PC-3 (cell line): ENCODE measurements around the gene WDR1. TPM values are rescaled to one million over a fixed set of nuclear protein-coding genes. Genes with fewer than 3 reads are reported as not detected.

Source experiments
- ATAC-seq: fragments of 200-7000 bp; cut with Tn5 transposase; 2 replicates; pipeline ENCODE4 v1.9.1; 2020; ENCODE audit warnings: mild to moderate bottlenecking, moderate library complexity
- BruUV-seq: library from RNA; stranded (reverse); fragments of 400-500 nt; replicated peaks from 2 replicates; lab custom pipeline; 2021; lab: Mats Ljungman, UMichigan
- CTCF ChIA-PET: fragments of 300-600 bp; sonication (Branson Sonifier 250); formaldehyde crosslinking; loops from one replicate; lab custom pipeline; 2022; ENCODE audit warnings: antibody characterized with exemption; lab: Charles Lee
- POLR2A ChIA-PET: fragments of 300-600 bp; sonication (Branson Sonifier 250); formaldehyde crosslinking; loops from one replicate; lab custom pipeline; 2022; ENCODE audit warnings: antibody characterized with exemption; ENCODE audit not compliant: unreplicated experiment; lab: Charles Lee
- DNase-seq: peaks from one replicate; pipeline ENCODE4 v3.0.0-alpha.2; 2015
- H2AFZ ChIP-seq: fragments of 300-600 bp; sonication (generic); 2 replicates; pipeline ENCODE4 v1.6.0; 2016; ENCODE audit warnings: antibody characterized with exemption, low read length
- H3F3A ChIP-seq: fragments of 300-600 bp; sonication (generic); one replicate; pipeline ENCODE4 v1.6.0; 2017; ENCODE audit warnings: antibody characterized with exemption, low read length, control low read depth, mild to moderate bottlenecking; ENCODE audit not compliant: unreplicated experiment
- H3K27ac ChIP-seq: fragments of 300-600 bp; sonication (generic); 2 replicates; pipeline ENCODE4 v1.5.1; 2016; ENCODE audit warnings: mild to moderate bottlenecking, low read length
- H3K27me3 ChIP-seq: fragments of 300-600 bp; sonication (generic); 2 replicates; pipeline ENCODE4 v1.6.1; 2016; ENCODE audit warnings: low read length, mixed read lengths
- H3K36me3 ChIP-seq: fragments of 300-600 bp; sonication (generic); 2 replicates; pipeline ENCODE4 v1.6.1; 2016; ENCODE audit warnings: low read depth, mixed run types, low read length, mixed read lengths
- H3K4me1 ChIP-seq: fragments of 300-600 bp; sonication (generic); 2 replicates; pipeline ENCODE4 v1.5.1; 2016; ENCODE audit warnings: low read length; ENCODE audit not compliant: insufficient read depth
- H3K4me2 ChIP-seq: fragments of 300-600 bp; sonication (generic); 2 replicates; pipeline ENCODE4 v1.6.0; 2016; ENCODE audit warnings: low read length
- H3K4me3 ChIP-seq: fragments of 300-600 bp; sonication (generic); 2 replicates; pipeline ENCODE4 v1.5.1; 2016; ENCODE audit warnings: mild to moderate bottlenecking, low read length, mixed read lengths
- H3K79me2 ChIP-seq: fragments of 300-600 bp; sonication (generic); 2 replicates; pipeline ENCODE4 v1.6.1; 2017; ENCODE audit warnings: low read length, mixed read lengths
- H3K9ac ChIP-seq: fragments of 300-600 bp; sonication (generic); 2 replicates; pipeline ENCODE4 v1.6.0; 2016; ENCODE audit warnings: mild to moderate bottlenecking, low read length
- H3K9me2 ChIP-seq: fragments of 300-600 bp; sonication (generic); replicated peaks from 2 replicates; pipeline ENCODE4 v1.6.1; 2016; ENCODE audit warnings: mixed run types, low read length, mixed read lengths
- H3K9me3 ChIP-seq: fragments of 300-600 bp; sonication (generic); 2 replicates; pipeline ENCODE4 v1.6.1; 2016; ENCODE audit warnings: low read length, mixed read lengths
- H4K20me1 ChIP-seq: fragments of 300-600 bp; sonication (generic); 2 replicates; pipeline ENCODE4 v1.6.1; 2016; ENCODE audit warnings: low read length, mixed read lengths
- CTCF ChIP-seq: fragments of 300-600 bp; sonication (generic); conservative IDR thresholded peaks from 2 replicates; pipeline ENCODE4 v1.5.1; 2017; ENCODE audit warnings: antibody characterized with exemption, low read depth, mild to moderate bottlenecking, low read length
- EZH2 ChIP-seq: fragments of 300-600 bp; sonication (generic); IDR thresholded peaks from one replicate; pipeline ENCODE4 v1.6.1; 2017; ENCODE audit warnings: antibody characterized with exemption, mild to moderate bottlenecking, low read length; ENCODE audit not compliant: unreplicated experiment
- EZH2phosphoT487 ChIP-seq: fragments of 300-600 bp; sonication (generic); IDR thresholded peaks from 2 replicates; pipeline ENCODE4 v1.6.1; 2018; ENCODE audit warnings: mild to moderate bottlenecking, antibody characterized with exemption, low read length, borderline replicate concordance
- intact Hi-C: fragments of 100-400 bp; cut with micrococcal nuclease; formaldehyde crosslinking; loops from 2 replicates; pipeline ENCODE4 v1.9.0; 2023
- total RNA-seq: library from RNA; depleted of rRNA; stranded (reverse); fragments of >200 nt; gene quantifications from 2 replicates; pipeline ENCODE4 v1.2.3, GENCODE V29; 2014

Gene WDR1
- total RNA-seq, 1 experiment from 2014 or later: 150 TPM

DNA sequence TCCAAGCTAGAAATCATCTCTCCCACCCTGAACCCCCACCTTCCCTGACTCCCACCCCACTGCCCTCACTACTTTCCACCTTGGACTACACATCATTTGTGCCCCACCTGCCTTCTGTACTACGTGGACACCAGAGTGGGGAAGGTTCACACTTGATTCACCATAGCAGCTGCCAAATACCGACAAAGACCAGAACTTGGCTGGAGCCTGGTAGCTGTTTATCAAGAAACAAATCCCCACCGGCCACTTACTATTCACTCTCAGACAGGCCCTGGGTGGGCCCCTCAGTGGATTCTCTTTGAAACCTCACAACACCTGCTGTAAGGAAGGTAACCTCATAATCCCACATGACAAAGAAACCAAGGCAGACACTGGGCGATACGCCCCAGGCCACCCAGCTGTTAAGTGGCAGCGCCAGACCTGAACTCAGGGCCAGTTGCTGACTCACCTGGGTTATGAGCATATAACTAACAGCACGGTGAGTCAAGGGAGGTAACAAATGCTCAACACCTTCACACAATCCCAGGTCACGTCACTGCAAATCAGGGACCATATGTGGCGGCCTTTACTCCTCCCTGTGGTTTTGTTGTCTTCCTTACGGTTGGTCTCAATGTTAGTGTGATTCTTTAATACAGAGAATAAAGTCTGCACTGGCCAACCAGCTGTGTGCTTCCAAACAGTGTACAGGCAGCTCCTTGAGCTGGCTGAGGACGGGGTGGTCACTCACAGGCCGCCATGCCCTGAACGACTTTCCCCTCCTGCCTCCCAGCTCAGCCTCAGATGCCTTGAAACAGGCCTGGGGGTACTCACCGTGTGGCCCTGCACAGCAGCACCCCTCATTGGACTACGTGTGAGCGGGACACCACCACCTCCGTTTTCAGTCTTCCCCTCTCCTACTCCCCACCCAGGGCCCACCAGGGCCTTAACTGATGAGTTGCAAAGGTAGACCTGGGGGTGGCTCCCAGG is 7.5 kb downstream of the WDR1 start:
- peaks cover 96% of the 10 kb centered on the region for H3K79me2 ChIP-seq
- H3K27ac ChIP-seq: peak overlapping the region; percentile 46
- peaks cover 26% of the 10 kb centered on the region for H3K36me3 ChIP-seq
- no peak overlapping the region for H2AFZ ChIP-seq
- peaks cover 19% of the 10 kb centered on the region for H4K20me1 ChIP-seq
- no peak for TF ChIP-seq EZH2phosphoT487
- no peak for TF ChIP-seq CTCF
- TF ChIP-seq EZH2: no peak
- BruUV-seq: no TSS peak
- H3F3A ChIP-seq: no peaks in the 10 kb centered on the region
- peaks cover 57% of the 10 kb centered on the region for H3K4me1 ChIP-seq
- DNase-seq: peak; percentile 76
- no peaks in the 10 kb centered on the region for H3K9me2 ChIP-seq
- ATAC-seq: peak; percentile 20
- H3K4me2 ChIP-seq: peak overlapping the region; percentile 44
- no peak overlapping the region for H3K9ac ChIP-seq
- POLR2A ChIA-PET: interaction anchor here (0.6 kb wide), 1 partner anchor 102 kb away, joined by 4 read pairs; no protein-coding TSS in a partner anchor
- H3K9me3 ChIP-seq: no peaks in the 10 kb centered on the region
- CTCF ChIA-PET: no interaction called here
- H3K27me3 ChIP-seq: no peaks in the 10 kb centered on the region
- H3K4me3 ChIP-seq: no peak overlapping the region
- intact Hi-C loops: no loop called here

GRCh38 chr4:10108391-10108790 is 8.2 kb downstream of the WDR1 start:
- ChIA-PET CTCF (no interaction called here), POLR2A (no interaction called here)
- intact Hi-C loops: no loop called here
- H3K79me2 ChIP-seq: peaks cover 96% of the 10 kb centered on the region
- DNase-seq: no peak
- 0 out of 2 replicates have a peak overlapping the region, but pooled peaks have one; percentile 4 for H3K4me2 ChIP-seq
- H3K9me3 ChIP-seq: no peaks in the 10 kb centered on the region
- no peaks in the 10 kb centered on the region for H3F3A ChIP-seq
- H3K36me3 ChIP-seq: peaks cover 20% of the 10 kb centered on the region
- peaks cover 56% of the 10 kb centered on the region for H3K4me1 ChIP-seq
- no peaks in the 10 kb centered on the region for H3K9me2 ChIP-seq
- H3K27ac ChIP-seq: peak overlapping the region; percentile 46
- BruUV-seq: no TSS peak
- no peak overlapping the region for H3K4me3 ChIP-seq
- H4K20me1 ChIP-seq: peaks cover 16% of the 10 kb centered on the region
- no peak overlapping the region for H2AFZ ChIP-seq
- TF ChIP-seq EZH2phosphoT487 (no peak), EZH2 (no peak), CTCF (no peak)
- H3K27me3 ChIP-seq: no peaks in the 10 kb centered on the region
- no peak for ATAC-seq
- H3K9ac ChIP-seq: no peak overlapping the region
